ENCODE data around the gene TRAPPC5. TPM values are rescaled to one million over a fixed set of nuclear protein-coding genes. Genes with fewer than 3 reads are reported as not detected.

Gene TRAPPC5
- total and polyA plus RNA-seq, 10 of the 15 experiments (the other 5 are each of a cell fraction or from before 2014, with no cell fraction given) = 4.2 to 210 (median 89.1) TPM

DNA sequence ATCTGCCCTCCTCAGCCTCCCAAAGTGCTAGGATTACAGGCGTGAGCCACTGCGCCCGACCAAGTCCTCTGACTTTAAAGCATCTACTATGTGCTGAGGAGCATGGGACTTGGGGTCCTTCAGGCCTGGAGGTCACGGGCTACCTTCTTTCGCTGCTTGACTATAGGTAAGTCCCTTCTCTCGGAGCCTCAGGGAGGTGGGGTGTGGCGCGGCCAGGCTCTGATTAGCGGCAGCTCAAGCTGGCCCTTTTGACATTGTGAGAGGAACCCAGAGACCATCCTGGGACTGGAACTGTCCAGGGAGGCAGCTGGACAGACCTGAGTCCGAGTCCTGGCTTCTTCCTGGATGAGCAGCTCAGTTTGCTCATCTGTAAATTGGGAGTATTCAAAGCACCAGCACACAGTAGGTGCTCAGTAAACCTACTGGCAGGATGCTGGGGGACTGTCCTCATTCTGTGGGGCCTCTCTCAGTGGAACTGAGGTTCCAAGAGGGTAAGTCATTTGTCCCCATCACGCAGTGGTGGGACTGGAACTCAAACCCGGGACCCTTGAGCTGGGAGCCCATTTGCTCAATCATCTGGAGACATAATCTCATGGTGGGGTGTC is 20.5 kb downstream of the TRAPPC5 start (continued):
- TF ChIP-seq CUX1 (IDR thresholded peaks at IDR 0.05; ENCODE audit: insufficient replicate concordance, low read depth, low read length) (no peak), KLF5 (IDR thresholded peaks at IDR 0.05; ENCODE audit: partially characterized antibody) (no peak), POLR2A (IDR thresholded peaks at IDR 0.05; ENCODE audit: low read depth, low read length) (peak; percentile 59; the same call in 1 of the 2 replicates), ASH2L (IDR thresholded peaks at IDR 0.05; ENCODE audit: borderline replicate concordance, low read depth) (0 out of 2 replicates have a peak, but pooled peaks have one; percentile 14)
- TF ChIP-seq, protein P1, sequence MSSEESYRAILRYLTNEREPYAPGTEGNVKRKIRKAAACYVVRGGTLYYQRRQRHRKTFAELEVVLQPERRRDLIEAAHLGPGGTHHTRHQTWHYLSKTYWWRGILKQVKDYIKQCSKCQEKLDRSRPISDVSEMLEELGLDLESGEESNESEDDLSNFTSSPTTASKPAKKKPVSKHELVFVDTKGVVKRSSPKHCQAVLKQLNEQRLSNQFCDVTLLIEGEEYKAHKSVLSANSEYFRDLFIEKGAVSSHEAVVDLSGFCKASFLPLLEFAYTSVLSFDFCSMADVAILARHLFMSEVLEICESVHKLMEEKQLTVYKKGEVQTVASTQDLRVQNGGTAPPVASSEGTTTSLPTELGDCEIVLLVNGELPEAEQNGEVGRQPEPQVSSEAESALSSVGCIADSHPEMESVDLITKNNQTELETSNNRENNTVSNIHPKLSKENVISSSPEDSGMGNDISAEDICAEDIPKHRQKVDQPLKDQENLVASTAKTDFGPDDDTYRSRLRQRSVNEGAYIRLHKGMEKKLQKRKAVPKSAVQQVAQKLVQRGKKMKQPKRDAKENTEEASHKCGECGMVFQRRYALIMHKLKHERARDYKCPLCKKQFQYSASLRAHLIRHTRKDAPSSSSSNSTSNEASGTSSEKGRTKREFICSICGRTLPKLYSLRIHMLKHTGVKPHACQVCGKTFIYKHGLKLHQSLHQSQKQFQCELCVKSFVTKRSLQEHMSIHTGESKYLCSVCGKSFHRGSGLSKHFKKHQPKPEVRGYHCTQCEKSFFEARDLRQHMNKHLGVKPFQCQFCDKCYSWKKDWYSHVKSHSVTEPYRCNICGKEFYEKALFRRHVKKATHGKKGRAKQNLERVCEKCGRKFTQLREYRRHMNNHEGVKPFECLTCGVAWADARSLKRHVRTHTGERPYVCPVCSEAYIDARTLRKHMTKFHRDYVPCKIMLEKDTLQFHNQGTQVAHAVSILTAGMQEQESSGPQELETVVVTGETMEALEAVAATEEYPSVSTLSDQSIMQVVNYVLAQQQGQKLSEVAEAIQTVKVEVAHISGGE (CRISPR knock-in tag; IDR thresholded peaks at IDR 0.05) = 0 out of 2 replicates have a peak, but pooled peaks have one; percentile 8

All from GM12878 (cell line).